ENCODE measurements around the gene ITGB3. TPM values are rescaled to one million over a fixed set of nuclear protein-coding genes. Genes with fewer than 3 reads are reported as not detected.

ITGB3 gene
- total and polyA plus RNA-seq, 2 of the 8 experiments (the other 6 are each of a cell fraction or from before 2014, with no cell fraction given), result 0.08 to 0.09 TPM

DNA sequence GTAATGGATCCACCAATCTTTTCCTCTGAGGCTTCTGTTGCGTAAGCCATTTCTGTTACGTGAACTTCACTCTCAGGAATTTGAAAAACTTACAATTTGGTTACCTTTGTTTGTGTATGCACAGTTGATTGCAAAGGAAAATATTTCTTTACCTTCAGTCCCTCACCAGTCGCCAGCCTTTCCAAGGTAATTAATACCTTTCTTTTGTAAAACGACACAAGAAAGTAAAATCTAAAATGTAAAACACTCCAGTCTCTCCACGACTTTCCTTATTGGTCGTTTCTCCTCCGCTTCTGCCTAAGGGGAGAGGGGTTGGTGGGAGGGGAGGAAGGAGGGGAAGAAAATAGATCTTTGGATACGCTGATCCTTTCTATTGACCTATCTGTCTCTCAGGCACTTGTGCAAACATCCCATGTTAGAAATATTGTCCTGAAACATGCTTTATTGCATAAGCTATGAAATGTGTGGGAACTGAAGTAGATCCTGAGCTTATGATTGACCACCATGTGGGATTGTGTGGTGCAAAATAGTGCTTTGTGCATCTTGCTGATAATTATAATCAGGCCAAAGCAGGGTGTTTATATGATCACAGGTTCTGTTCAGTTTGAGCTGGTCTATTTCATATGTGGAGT is 37.7 kb downstream of the ITGB3 start:
- Histone ChIP-seq H2BK20ac (ENCODE audit: low read length) (no peak overlapping the region), H3K9me3 (ENCODE audit: insufficient read depth in 2 of 2, low read depth in 1 of 2, low read length in 1 of 2) (no peaks in the 10 kb centered on the region), H3K14ac (ENCODE audit: insufficient read length) (no peak overlapping the region), H3K23ac (ENCODE audit: insufficient read length) (no peak overlapping the region), H4K8ac (ENCODE audit: extremely low read depth, insufficient read depth, low read length) (no peak overlapping the region), H3K4ac (replicated peaks; ENCODE audit: insufficient read length, low read depth, low read length) (no peak overlapping the region), H4K5ac (ENCODE audit: insufficient read length, low read depth, low read length) (no peak overlapping the region), H3K18ac (ENCODE audit: extremely low read depth, low read length) (no peak overlapping the region), H3K27ac (ENCODE audit: low read depth, low read length) (no peak overlapping the region), H3K27me3 (replicated peaks in 1 of 4; ENCODE audit: control insufficient read depth in 3 of 4, extremely low read depth in 1 of 4, insufficient read depth in 3 of 4, low read length in 3 of 4) (peaks cover 0 to 2% (median 0%) of the 10 kb centered on the region in 4 experiments; a peak in 2 of 7 replicates), H2BK5ac (ENCODE audit: low read depth, low read length) (no peak overlapping the region), H4K20me1 (replicated peaks in 1 of 2; ENCODE audit: control insufficient read depth in 1 of 2, insufficient read depth in 2 of 2, low read length in 2 of 2) (no peaks in the 10 kb centered on the region), H3K9ac (replicated peaks in 1 of 4; ENCODE audit: extremely low read depth in 1 of 4, low read depth in 3 of 4, low read length in 3 of 4) (no peak overlapping the region), H3K79me2 (ENCODE audit: control insufficient read depth in 1 of 2, insufficient read depth in 2 of 2, low read length in 2 of 2) (no peaks in the 10 kb centered on the region), H3K23me2 (ENCODE audit: low read depth, low read length) (no peaks in the 10 kb centered on the region), H3K4me1 (replicated peaks in 1 of 4; ENCODE audit: control insufficient read depth in 3 of 4, insufficient read depth in 4 of 4, low read length in 3 of 4) (peaks cover 0 to 2% (median 0%) of the 10 kb centered on the region in 4 experiments; a peak in 2 of 7 replicates), H3K4me3 (ENCODE audit: extremely low read depth in 1 of 4, insufficient read depth in 2 of 4, low read depth in 3 of 4, low read length in 4 of 4) (no peak overlapping the region), H2BK12ac (ENCODE audit: low read depth, low read length) (no peak overlapping the region), H2BK15ac (ENCODE audit: low read length) (no peak overlapping the region), H2BK120ac (replicated peaks; ENCODE audit: low read depth, low read length) (no peak overlapping the region), H4K91ac (replicated peaks; ENCODE audit: insufficient read length, low read length) (no peak overlapping the region), H3K56ac (replicated peaks; ENCODE audit: insufficient read length, low read depth, low read length) (no peak overlapping the region), H2AK5ac (ENCODE audit: low read depth, low read length) (no peak overlapping the region), H3K4me2 (ENCODE audit: insufficient read depth in 1 of 2, low read depth in 2 of 2, low read length in 2 of 2) (no peak overlapping the region), H2AFZ (ENCODE audit: low read length) (0 out of 2 replicates have a peak overlapping the region, but pooled peaks have one; percentile 63), H3K79me1 (ENCODE audit: low read depth, low read length) (0 out of 2 replicates have a peak, but pooled peaks cover 2% of the 10 kb centered on the region), H3K36me3 (ENCODE audit: control insufficient read depth in 2 of 4, insufficient read depth in 4 of 4, low read length in 3 of 4) (no peaks in the 10 kb centered on the region)
- FAIRE-seq (no peak), DNase-seq (ENCODE audit: low read depth in 1 of 2, low spot score in 2 of 2) (no peak)
- CTCF ChIA-PET (ENCODE audit: partially characterized antibody), result interaction anchor here (1.1 to 1.9 kb wide), 3 partner anchors 9 to 25 kb away, joined by 3 to 7 read pairs (median 3); no protein-coding TSS in a partner anchor
- peak; percentile 71; the same call in 1 of the 2 replicates for TF ChIP-seq CEBPB (IDR thresholded peaks at IDR 0.05; ENCODE audit: low read depth, low read length)
- TF ChIP-seq RNF2 (IDR thresholded peaks at IDR 0.05; ENCODE audit: borderline replicate concordance, low read depth, low read length, missing control alignments, poor library complexity, severe bottlenecking), result no peak
- WGBS, 2 experiments (ENCODE audit: extremely low coverage in 1 of 2, insufficient coverage in 1 of 2, insufficient read length in 1 of 2, insufficient replicate concordance in 2 of 2, low coverage in 1 of 2, low lambda C conversion rate in 2 of 2, missing lambda C conversion rate in 1 of 2), result 72% methylated on average over 8 of the region's 8 CpGs; no CpG with 5 or more reads in 1 of the 2 experiments
- POLR2A ChIA-PET (ENCODE audit: partially characterized antibody), result interaction anchor here (0.8 to 1.7 kb wide), 3 partner anchors 8 to 15 kb away, joined by 3 to 5 read pairs (median 4); no protein-coding TSS in a partner anchor
